ENCODE results near the gene FUZ.

GRCh38 chr19:49836176-49837008 lies 23.3 kb upstream of the FUZ start:
- TF ChIP-seq EZH2 (IDR thresholded peaks at IDR 0.05; ENCODE audit: insufficient read depth, poor library complexity, severe bottlenecking) (no peak), EZH2phosphoT487 (IDR thresholded peaks at IDR 0.05; ENCODE audit: insufficient read depth, low read depth) (no peak)

All from GM23248 (cell line).